ENCODE results near the gene HSPB3. TPM values are rescaled to one million over a fixed set of nuclear protein-coding genes. Genes with fewer than 3 reads are reported as not detected.

The HSPB3 gene
- total and polyA plus RNA-seq, 2 of the 4 experiments (the other 2 are of a cell fraction) = 0.31 to 0.54 TPM

DNA sequence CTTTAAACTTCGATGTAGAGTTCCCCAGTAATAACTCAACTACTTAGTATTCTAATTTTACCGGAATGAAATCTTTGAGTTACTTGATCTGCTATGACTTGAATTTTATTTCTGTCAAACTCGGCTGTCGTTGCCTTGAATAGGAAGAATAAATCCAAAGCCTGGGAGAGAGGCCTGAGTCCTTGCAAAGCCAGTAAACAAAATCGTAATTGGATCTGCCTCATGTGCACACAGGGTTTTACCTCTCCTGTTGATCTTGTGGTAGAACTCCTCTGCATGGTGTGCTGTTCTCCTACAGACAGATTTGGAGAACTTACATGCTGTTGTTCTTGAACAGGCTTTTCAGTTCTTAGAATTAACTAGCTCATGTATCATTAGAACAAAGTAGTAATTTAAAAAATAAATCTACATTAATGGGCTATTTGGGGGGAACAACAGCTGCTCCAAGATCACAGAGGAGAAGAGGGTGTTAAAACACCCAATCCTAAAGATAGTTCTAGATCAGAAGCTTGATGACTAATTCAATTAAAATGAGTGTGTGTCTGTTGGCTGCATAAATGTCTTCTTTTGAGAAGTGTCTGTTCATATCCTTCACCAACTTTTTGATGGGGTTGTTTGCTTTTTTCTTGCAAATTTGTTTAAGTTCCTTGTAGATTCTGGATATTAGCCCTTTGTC is 28.9 kb downstream of the HSPB3 start:
- Histone ChIP-seq H3K4me3 (ENCODE audit: insufficient read depth, low read depth, low read length) (no peak overlapping the region), H4K20me1 (ENCODE audit: insufficient read depth, low read length) (no peaks in the 10 kb centered on the region), H2BK15ac (ENCODE audit: low read depth, low read length) (no peak overlapping the region), H2BK20ac (ENCODE audit: low read depth, low read length) (no peak overlapping the region), H3K4me1 (ENCODE audit: control insufficient read depth, insufficient read depth, low read length) (no peaks in the 10 kb centered on the region), H3K9ac (ENCODE audit: low read depth, low read length) (no peak overlapping the region), H2BK120ac (ENCODE audit: low read depth, low read length) (no peak overlapping the region), H3K4ac (ENCODE audit: low read depth, low read length) (no peak overlapping the region), H2AFZ (replicated peaks; ENCODE audit: low read length, poor library complexity) (no peak overlapping the region), H3K27ac (ENCODE audit: insufficient read depth, low read length) (no peak overlapping the region), H3K79me1 (ENCODE audit: low read depth in 1 of 2, low read length in 2 of 2) (no peaks in the 10 kb centered on the region), H4K8ac (ENCODE audit: low read depth in 2 of 2, low read length in 2 of 2) (no peak overlapping the region), H3K23ac (ENCODE audit: low read depth, low read length) (no peak overlapping the region), H3K4me2 (ENCODE audit: low read depth, low read length) (no peak overlapping the region), H2AK9ac (replicated peaks; ENCODE audit: low read depth, low read length, poor library complexity) (no peak overlapping the region), H2BK5ac (ENCODE audit: low read depth, low read length, poor library complexity, severe bottlenecking) (no peak overlapping the region), H3K14ac (replicated peaks; ENCODE audit: low read depth, low read length) (no peak overlapping the region), H4K91ac (ENCODE audit: insufficient read depth, low read depth, low read length) (no peak overlapping the region), H2AK5ac (ENCODE audit: low read depth, low read length) (no peak overlapping the region), H3K27me3 (ENCODE audit: control insufficient read depth, insufficient read depth, low read length) (peaks cover 12% of the 10 kb centered on the region), H4K5ac (ENCODE audit: low read depth, low read length) (no peak overlapping the region), H3K9me1 (ENCODE audit: insufficient read depth, low read length) (no peaks in the 10 kb centered on the region), H3K18ac (ENCODE audit: low read depth, low read length) (no peak overlapping the region), H3K36me3 (ENCODE audit: control insufficient read depth, insufficient read depth, low read length) (no peaks in the 10 kb centered on the region), H3K9me3 (ENCODE audit: control insufficient read depth, insufficient read depth, low read length) (no peaks in the 10 kb centered on the region), H3K56ac (ENCODE audit: extremely low read depth, insufficient read depth, low read length) (no peak overlapping the region)
- dilution Hi-C loops (cut with HindIII; ENCODE audit: low sequenced_read_pairs, unreplicated experiment) (no loop called here), in situ Hi-C loops (cut with MboI; ENCODE audit: low sequenced_read_pairs) (loop anchor here (5.0 to 25.0 kb wide), 2 partner anchors 37 to 653 kb away; no protein-coding TSS in a partner anchor), intact Hi-C loops (cut with micrococcal nuclease) (no loop called here)
- DNase-seq (no peak), ATAC-seq (ENCODE audit: low read depth) (no peak)
- WGBS, 2 experiments (ENCODE audit: extremely low coverage in 2 of 2, insufficient read length in 1 of 2) = 68% methylated on average over 3 of the region's 5 CpGs; no CpG with 5 or more reads in 1 of the 2 experiments
- BruUV-seq (replicated peaks) = no TSS peak
- ChIA-PET POLR2A (ENCODE audit: unreplicated experiment) (no interaction called here), CTCF (no interaction called here)
- TF ChIP-seq POLR2A (IDR thresholded peaks at IDR 0.05; ENCODE audit: low read depth, low read length) = no peak
- no peak for TF ChIP-seq USF2 (IDR thresholded peaks at IDR 0.05; ENCODE audit: low read depth, low read length)
- TF ChIP-seq MAFK (IDR thresholded peaks at IDR 0.05; ENCODE audit: low read depth, low read length) = no peak
- no peak for TF ChIP-seq MXI1 (IDR thresholded peaks at IDR 0.05; ENCODE audit: borderline replicate concordance, low read depth, low read length)
- no peak for TF ChIP-seq FOS (IDR thresholded peaks at IDR 0.05; ENCODE audit: low read depth, low read length)
- no peak for TF ChIP-seq NFE2L2 (IDR thresholded peaks at IDR 0.05; ENCODE audit: low read depth, low read length)
- TF ChIP-seq BHLHE40 (IDR thresholded peaks at IDR 0.05; ENCODE audit: low read depth, low read length) = no peak
- TF ChIP-seq, protein P1, sequence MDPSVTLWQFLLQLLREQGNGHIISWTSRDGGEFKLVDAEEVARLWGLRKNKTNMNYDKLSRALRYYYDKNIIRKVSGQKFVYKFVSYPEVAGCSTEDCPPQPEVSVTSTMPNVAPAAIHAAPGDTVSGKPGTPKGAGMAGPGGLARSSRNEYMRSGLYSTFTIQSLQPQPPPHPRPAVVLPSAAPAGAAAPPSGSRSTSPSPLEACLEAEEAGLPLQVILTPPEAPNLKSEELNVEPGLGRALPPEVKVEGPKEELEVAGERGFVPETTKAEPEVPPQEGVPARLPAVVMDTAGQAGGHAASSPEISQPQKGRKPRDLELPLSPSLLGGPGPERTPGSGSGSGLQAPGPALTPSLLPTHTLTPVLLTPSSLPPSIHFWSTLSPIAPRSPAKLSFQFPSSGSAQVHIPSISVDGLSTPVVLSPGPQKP (IDR thresholded peaks at IDR 0.05; ENCODE audit: borderline replicate concordance, low read depth, low read length) = no peak
- no peak for TF ChIP-seq RAD21 (IDR thresholded peaks at IDR 0.05; ENCODE audit: low read length)
- TF ChIP-seq CTCF (conservative IDR thresholded peaks at IDR 0.05; ENCODE audit: low read depth, low read length) = no peak
- TF ChIP-seq CHD1 (IDR thresholded peaks at IDR 0.05; ENCODE audit: low read depth, low read length) = no peak
- TF ChIP-seq MAZ (IDR thresholded peaks at IDR 0.05; ENCODE audit: borderline replicate concordance, low read depth, low read length) = no peak
- no peak for TF ChIP-seq RFX5 (IDR thresholded peaks at IDR 0.05; ENCODE audit: low read depth, low read length)
- TF ChIP-seq RCOR1 (IDR thresholded peaks at IDR 0.05; ENCODE audit: insufficient replicate concordance, low read length) = no peak
